GM21619 (cell line): ENCODE data around the gene SPC24.
"Not testable (repeated sequence)": the region's sequence is repeated elsewhere in the genome, so short reads cannot be mapped to it uniquely, and the experiment has no call there.

ENCODE experiments used
- ATAC-seq: cut with Tn5 transposase; IDR thresholded peaks from one replicate; pipeline ENCODE4 v1.9.1; 2021; ENCODE audit not compliant: unreplicated experiment

SPC24 gene

DNA sequence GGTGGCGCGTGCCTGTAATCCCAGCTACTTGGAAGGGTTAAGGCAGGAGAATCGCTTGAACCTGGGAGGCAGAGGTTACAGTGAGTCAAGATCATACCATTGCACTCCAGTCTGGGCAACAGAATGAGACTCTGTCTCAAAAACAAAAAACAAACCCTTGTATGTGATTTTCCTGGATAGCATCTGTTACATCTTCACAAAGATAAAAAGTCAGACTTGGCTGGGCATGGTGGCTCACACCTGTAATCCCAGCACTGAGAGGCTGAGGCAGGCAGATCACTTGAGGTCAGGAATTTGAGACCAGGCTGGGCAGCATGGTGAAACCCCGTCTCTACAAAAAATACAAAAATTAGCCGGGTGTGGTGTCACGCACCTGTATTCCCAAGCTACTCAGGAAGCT, 58.2 kb downstream of the SPC24 start:
- not testable (repeated sequence) for ATAC-seq

- ATAC-seq, result no peak
Observed at GRCh38 chr19:11096210-11096841, 59.3 kb downstream of the SPC24 start.
